NCI-H446 (cell line): ENCODE measurements around the gene ZMYND19.
"Not testable (repeated sequence)": the region's sequence is repeated elsewhere in the genome, so short reads cannot be mapped to it uniquely, and the experiment has no call there.

Source experiments
- DNase-seq, 2 experiments: peaks; one replicate each; lab custom pipeline; 2025; lab: John Stamatoyannopoulos, UW

ZMYND19 gene

GRCh38 chr9:137590469-137591383, at the start of gene ZMYND19:
TSS of gene ZMYND19 (minus strand) at chr9:137590512. CDS start at chr9:137590263, 249 bp downstream.
- peak; percentile 39 to 85 for DNase-seq

DNA sequence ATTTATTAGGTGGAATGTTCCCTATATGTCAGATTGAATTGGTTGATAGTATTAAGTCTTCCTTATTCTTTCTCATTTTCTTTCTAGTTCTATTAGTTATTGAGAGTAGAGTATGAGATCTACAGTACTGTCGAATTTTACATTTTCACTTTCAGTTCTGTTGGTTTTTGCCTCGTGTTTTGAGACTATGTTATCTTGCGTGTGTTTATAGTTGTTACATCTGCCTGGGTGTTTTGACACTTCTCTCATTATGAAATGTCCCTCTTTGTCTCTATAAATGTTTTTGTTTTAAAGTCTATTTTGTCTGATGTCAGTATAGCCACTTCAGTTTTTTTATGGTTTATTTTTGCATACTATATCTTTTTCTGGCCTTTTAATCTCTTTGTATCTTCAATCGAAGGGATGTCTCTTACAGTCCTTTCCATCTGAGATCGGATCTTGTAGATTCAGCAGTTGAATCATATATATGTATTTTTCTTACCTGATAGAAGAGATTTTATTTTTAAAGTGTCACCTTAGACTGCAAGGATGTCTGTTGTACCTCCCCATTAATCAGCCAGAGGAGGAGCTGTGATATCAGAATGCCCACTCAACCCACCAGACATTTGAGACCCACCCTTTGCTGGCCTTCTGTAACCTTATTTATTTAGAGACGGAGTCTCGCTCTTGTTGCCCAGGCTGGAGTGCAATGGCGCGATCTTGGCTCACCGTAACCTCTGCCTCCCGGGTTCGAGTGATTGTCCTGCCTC, 49.2 kb upstream of the ZMYND19 start:
- DNase-seq = no peak

DNA sequence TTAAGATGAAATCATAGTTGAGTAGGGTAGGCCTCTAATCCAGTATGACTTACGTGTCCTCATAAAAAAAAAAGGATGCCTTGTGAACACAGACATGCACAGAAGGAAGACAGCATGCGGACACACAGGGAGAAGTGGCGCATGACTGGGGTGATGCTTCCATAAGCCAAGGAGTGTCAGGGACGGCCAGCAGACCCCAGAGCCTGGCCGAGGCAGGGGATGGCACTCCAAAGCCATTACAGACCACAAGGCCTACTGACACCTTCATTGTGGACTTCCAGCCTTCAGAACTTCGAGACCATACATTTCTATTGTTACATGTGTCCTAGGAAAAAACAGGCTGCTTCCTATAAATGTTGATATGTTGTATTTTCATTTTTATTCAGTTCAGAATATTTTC, 48.4 kb upstream of the ZMYND19 start:
- no peak for DNase-seq

DNA sequence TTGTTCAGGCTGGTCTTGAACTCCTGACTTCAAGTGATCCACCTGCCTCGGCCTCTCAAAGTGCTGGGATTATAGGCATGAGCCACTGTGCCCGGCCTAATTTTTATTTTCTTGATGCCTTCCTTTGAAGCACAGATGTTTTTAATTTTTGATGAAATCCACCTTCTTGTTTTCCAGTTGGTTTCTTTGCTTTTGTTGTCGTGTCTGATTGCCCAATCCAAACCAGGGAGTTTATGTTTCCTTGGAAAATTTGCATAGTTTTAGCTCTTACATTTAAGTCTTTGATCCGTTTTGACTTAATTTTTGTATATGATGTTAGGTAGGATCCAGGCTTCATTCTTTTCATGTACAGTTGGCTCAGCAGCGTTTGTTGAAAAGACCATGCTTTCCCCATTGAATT, 43.7 kb upstream of the ZMYND19 start:
- no peak for DNase-seq

- DNase-seq = no peak
Observed at GRCh38 chr9:137632230-137633161, 42.2 kb upstream of the ZMYND19 start.

DNA sequence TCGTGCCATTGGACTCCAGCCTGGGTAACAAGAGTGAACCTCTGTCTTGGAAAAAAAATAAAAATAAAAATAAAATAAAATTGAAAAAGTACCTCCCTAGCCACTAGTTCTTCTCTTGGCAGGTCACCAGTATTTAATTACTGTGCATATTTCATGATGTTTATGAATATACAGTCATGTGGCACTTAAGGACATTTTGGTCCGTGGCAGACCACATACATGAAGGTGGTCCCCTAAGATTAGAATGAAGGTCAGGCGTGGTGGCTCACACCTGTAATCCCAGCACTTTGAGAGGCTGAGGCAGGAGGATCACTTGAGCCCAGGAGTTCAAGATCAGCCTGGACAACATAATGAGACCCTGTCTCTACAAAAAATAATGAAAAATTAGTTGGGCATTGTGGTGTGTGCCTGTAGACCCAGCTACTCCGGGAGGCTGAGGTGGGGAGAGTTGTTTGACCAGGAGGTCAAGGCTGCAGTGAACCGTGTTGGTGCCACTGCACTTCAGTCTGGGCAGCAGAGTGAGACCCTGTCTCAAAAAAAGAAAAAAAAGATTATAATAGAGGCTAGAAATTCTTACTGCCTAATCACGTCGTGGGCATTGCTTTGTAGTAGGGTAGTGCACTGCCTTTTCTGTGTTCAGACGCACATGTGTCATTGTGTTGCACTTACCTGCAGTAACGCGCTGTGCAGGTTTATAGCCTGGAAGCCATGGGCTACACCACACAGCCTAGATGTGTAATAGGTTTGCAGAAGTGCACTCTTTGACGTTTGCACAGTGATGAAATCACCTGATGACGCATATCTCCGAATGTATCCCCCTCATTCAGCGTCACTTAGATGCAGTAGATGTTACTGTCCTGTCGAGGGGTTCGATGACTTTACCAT, 41.3 kb upstream of the ZMYND19 start:
- DNase-seq = no peak

DNA sequence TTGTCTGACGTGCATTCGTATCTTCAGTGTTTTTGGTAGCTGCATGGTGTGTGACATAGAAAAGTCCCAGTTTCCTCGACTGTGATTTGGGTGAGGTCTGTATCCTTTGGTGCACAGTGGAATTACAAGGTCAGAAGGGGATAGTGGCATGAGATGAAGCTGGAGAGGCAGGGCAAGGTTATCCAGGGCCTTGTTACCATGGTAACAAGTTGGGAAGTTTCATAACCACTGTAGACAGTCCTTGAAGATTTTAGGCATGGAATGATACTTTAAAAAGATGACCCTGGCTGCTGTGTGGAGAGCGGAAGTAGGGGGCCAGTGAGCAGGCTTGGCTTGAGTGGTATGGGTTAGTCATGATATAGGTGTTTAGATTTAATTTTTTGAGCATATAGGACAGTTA, 40.4 kb upstream of the ZMYND19 start:
- DNase-seq = no peak

DNA sequence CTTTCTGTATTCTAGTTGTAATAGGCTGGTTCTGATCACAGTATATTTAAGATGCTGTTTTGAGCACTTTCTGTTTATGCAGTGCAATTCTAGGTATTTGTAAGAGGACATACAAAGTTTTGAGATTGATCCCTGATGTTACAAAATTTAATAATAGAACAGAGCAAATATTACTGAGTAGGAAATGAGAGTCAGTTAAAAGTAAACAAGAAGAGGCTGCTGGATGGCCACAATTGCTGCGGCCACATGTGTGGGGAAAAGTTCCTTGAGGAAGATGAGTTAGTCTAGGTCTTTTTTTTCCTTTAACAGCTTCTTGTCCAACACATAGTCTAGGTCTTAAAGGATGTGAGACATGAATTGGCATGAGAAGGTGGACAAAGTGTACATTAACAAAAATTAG, 39.8 kb upstream of the ZMYND19 start:
- DNase-seq = no peak

DNA sequence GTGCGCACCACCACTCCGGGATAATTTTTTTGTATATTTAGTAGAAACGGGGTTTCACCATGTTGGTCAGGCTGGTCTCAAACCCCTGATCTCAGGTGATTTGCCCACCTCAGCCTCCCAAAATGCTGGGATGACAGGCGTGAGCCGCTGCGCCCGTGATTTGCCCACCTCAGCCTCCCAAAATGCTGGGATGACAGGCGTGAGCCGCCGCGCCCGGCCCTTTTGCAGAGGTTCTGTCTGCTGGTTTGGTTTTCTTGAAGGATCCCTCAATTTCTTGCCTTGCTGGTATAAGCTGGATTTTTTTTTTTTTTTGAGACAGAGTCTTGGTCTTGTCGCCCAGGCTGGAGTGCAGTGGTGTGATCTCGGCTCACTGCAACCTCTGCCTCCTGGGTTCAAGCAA, 37.1 kb upstream of the ZMYND19 start:
- DNase-seq = not testable (repeated sequence)

DNA sequence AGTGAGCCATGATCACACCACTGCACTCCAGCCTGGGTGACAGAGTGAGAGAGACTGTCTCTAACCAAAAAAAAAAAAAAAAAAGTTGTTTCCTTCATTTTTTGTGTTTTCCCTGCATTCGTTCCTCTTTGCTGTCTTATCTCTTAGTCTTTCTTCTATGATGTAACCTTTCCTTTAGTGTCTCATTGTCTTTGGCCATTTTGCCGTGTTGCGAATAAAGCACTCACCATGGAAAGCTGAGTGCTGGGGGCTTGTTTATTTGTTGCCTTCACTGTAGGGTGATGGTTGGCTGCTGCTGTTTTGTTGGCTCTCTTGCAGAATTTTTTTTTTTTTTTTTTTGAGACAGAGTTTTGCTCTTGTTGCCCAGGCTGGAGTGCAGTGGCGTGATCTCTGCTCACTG, 36.2 kb upstream of the ZMYND19 start:
- no peak for DNase-seq

- DNase-seq = not testable (repeated sequence)
Observed at GRCh38 chr9:137622211-137622610, 31.9 kb upstream of the ZMYND19 start.

- no peak for DNase-seq
Observed at GRCh38 chr9:137621131-137621757, 30.9 kb upstream of the ZMYND19 start.

- DNase-seq = no peak
Observed at GRCh38 chr9:137620581-137620980, 30.3 kb upstream of the ZMYND19 start.

- DNase-seq = no peak
Observed at GRCh38 chr9:137620048-137620405, 29.7 kb upstream of the ZMYND19 start.

- no peak for DNase-seq
Observed at GRCh38 chr9:137619240-137620047, 29.1 kb upstream of the ZMYND19 start.

DNA sequence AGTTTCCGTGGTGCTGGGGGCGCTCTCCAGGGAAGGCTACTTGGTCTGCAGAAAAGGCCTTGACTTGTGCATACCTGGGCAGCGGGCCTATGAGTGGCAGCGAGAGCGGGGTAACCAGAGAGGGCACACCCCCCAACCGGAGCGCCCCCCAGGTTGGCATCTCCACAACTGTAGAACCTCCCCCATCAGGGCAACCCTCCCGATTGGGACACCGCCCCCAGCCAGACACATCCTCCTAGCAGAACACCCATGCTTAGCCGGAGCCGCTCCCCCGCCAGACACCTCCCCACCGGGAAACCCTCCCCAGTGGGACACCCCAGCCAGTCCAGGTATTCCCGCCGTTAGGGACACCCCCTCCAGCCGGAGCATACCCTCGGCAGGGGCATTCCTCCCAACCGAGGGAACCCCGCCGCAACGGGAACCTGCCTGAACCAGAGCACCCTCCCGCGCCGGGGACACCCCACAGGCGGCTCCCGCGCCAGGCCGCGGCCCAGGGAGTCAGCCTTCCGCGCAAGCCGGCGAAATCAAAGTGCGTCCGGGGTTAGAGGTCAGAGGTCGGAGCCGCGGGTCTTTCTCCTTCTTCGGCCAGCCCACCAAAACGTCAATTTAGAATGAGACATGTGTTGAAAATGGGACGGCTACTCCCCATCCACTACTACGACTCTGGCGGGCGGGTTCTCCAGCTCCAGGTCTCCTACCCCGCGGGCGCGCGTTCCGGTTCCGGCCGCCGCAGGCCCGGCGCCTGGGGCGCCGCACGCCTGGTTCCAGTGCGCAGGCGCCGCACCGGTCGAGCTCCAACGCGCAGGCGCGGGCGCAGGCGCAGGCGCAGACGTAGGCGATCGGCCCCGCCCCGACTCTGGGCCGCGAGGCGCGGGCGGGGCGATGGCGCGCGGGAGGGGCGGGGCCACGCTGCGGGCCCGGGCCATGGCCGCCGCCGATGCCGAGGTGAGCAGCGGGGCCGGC, 28.1 kb upstream of the ZMYND19 start, which contains the start of gene EHMT1:
TSS of gene EHMT1 (plus strand) at position 901 of the 963 bp plus-strand sequence. CDS start at position 925, 24 bp downstream.
- peak; percentile 46 to 89 for DNase-seq

GRCh38 chr9:137615387-137615871, 25.1 kb upstream of the ZMYND19 start:
- no peak for DNase-seq
